HCT116 (cell line): ENCODE results near the gene STIM2. TPM values are rescaled to one million over a fixed set of nuclear protein-coding genes. Genes with fewer than 3 reads are reported as not detected.

Experiments used
- ATAC-seq: fragments of 200-7000 bp; cut with Tn5 transposase; 2 replicates; pipeline ENCODE4 v1.9.1; 2020; ENCODE audit warnings: mild to moderate bottlenecking, moderate library complexity
- BruUV-seq: library from RNA; stranded (reverse); fragments of 400-500 nt; replicated peaks from 2 replicates; lab custom pipeline; 2021; lab: Mats Ljungman, UMichigan
- CTCF ChIA-PET: fragments of 300-600 bp; sonication (Branson Sonifier 250); formaldehyde crosslinking; loops from one replicate; lab custom pipeline; 2021; ENCODE audit warnings: antibody characterized with exemption; lab: Charles Lee
- POLR2A ChIA-PET: fragments of 300-600, 350-600 bp; sonication (Branson Sonifier 250); formaldehyde crosslinking; loops from one replicate; lab custom pipeline; 2021; ENCODE audit warnings: antibody characterized with exemption; lab: Charles Lee
- RAD21 ChIA-PET, 2 experiments: fragments of 300-600 bp; sonication (Branson Sonifier 250); formaldehyde crosslinking; loops; one replicate each; lab custom pipeline; 2023; ENCODE audit warnings: low total read pairs in 2 of 2; ENCODE audit not compliant: uncharacterized antibody in 2 of 2, unreplicated experiment in 2 of 2, low non-redundant PET in 1 of 2; lab: Charles Lee
- DNase-seq: peaks from one replicate; pipeline ENCODE4 v3.0.0-alpha.2; 2010; ENCODE audit warnings: low read depth, low spot score
- H2AFZ ChIP-seq: fragments of 200-600 bp; shearing (Covaris generic), sonication (generic); 2 replicates; pipeline ENCODE4 v1.6.1; 2017; ENCODE audit warnings: low read depth, mixed run types, mixed read lengths, antibody characterized with exemption, low read length; ENCODE audit not compliant: poor library complexity, severe bottlenecking
- H3K27ac ChIP-seq: 2 replicates; pipeline ENCODE4 v1.5.1; 2012; ENCODE audit warnings: low read depth, low read length
- H3K27me3 ChIP-seq: fragments of 200-600 bp; sonication (generic); 2 replicates; pipeline ENCODE4 v1.6.1; 2016; ENCODE audit warnings: mixed run types, low read length, mixed read lengths; ENCODE audit not compliant: insufficient read depth
- H3K36me3 ChIP-seq, 2 experiments: fragments of 200-500 bp in 1 of 2; fragments of 200-600 bp in 1 of 2; sonication (Bioruptor generic) in 1 of 2; sonication (generic) in 1 of 2; 2 replicates each; pipeline versions ENCODE4 v1.5.1 to v1.6.1; 2014 to 2016; ENCODE audit warnings: low read length in 2 of 2, inconsistent platforms in 1 of 2, mixed read lengths in 1 of 2, mixed run types in 1 of 2; ENCODE audit not compliant: insufficient read depth in 2 of 2, control insufficient read depth in 1 of 2
- H3K4me1 ChIP-seq, 2 experiments: fragments of 200-600 bp in 1 of 2; sonication (generic) in 1 of 2; 2 replicates each; pipeline versions ENCODE4 v1.5.1 to v1.6.1; 2012 to 2017; ENCODE audit warnings: low read length in 2 of 2, inconsistent platforms in 1 of 2, mild to moderate bottlenecking in 1 of 2, mixed read lengths in 1 of 2, mixed run types in 1 of 2, moderate library complexity in 1 of 2; ENCODE audit not compliant: insufficient read depth in 2 of 2, control insufficient read depth in 1 of 2
- H3K4me2 ChIP-seq: fragments of 200-600 bp; sonication (generic); 2 replicates; pipeline ENCODE4 v1.6.1; 2017; ENCODE audit warnings: mixed run types, low read length, mixed read lengths
- H3K4me3 ChIP-seq, 2 experiments: fragments of 200-600 bp in 1 of 2; sonication (generic) in 1 of 2; replicated peaks in 1 of 2; 2 replicates each; pipeline ENCODE4 v1.5.1; 2011 to 2016; ENCODE audit warnings: low read length in 2 of 2, control low read depth in 1 of 2, low read depth in 1 of 2, mild to moderate bottlenecking in 1 of 2, mixed read lengths in 1 of 2, mixed run types in 1 of 2
- H3K79me2 ChIP-seq: fragments of 200-600 bp; sonication (generic); 2 replicates; pipeline ENCODE4 v1.6.1; 2017; ENCODE audit warnings: mild to moderate bottlenecking, mixed run types, low read length, moderate library complexity, mixed read lengths; ENCODE audit not compliant: insufficient read depth
- H3K9ac ChIP-seq: fragments of 200-600 bp; sonication (generic); 2 replicates; pipeline ENCODE4 v1.6.1; 2016; ENCODE audit warnings: low read length, mixed read lengths
- H3K9me2 ChIP-seq: fragments of 200-600 bp; sonication (generic), shearing (Covaris generic); 2 replicates; pipeline ENCODE4 v1.6.1; 2017; ENCODE audit warnings: mixed run types, mild to moderate bottlenecking, moderate library complexity; ENCODE audit not compliant: insufficient read depth
- H3K9me3 ChIP-seq, 2 experiments: fragments of 200-500 bp in 1 of 2; fragments of 200-600 bp in 1 of 2; sonication (Bioruptor generic) in 1 of 2; sonication (generic) in 1 of 2; 2 replicates each; pipeline ENCODE4 v1.6.1; 2014 to 2017; ENCODE audit warnings: low read length in 2 of 2, mixed read lengths in 2 of 2, inconsistent platforms in 1 of 2, low read depth in 1 of 2, mild to moderate bottlenecking in 1 of 2, mixed run types in 1 of 2, moderate library complexity in 1 of 2; ENCODE audit not compliant: control insufficient read depth in 1 of 2, insufficient read depth in 1 of 2
- H4K20me1 ChIP-seq: fragments of 200-600 bp; sonication (generic), shearing (Covaris generic); 2 replicates; pipeline ENCODE4 v1.6.1; 2017; ENCODE audit warnings: mixed run types, mild to moderate bottlenecking, moderate library complexity; ENCODE audit not compliant: insufficient read depth
- CEBPB ChIP-seq: IDR thresholded peaks from 2 replicates; pipeline ENCODE4 v1.6.1; 2012; ENCODE audit warnings: low read depth
- EGR1 ChIP-seq: IDR thresholded peaks from 2 replicates; pipeline ENCODE4 v1.6.1; 2012; ENCODE audit warnings: low read depth
- ELF1 ChIP-seq: IDR thresholded peaks from 2 replicates; pipeline ENCODE4 v1.6.1; 2012; ENCODE audit warnings: low read depth, borderline replicate concordance
- EZH2 ChIP-seq: fragments of 200-600 bp; sonication (generic); IDR thresholded peaks from 2 replicates; pipeline ENCODE4 v1.6.1; 2017; ENCODE audit warnings: antibody characterized with exemption, mixed run types
- EZH2phosphoT487 ChIP-seq: fragments of 200-600 bp; IDR thresholded peaks from 2 replicates; pipeline ENCODE4 v1.6.1; 2018; ENCODE audit warnings: antibody characterized with exemption, borderline replicate concordance
- FOSL1 ChIP-seq: IDR thresholded peaks from 2 replicates; pipeline ENCODE4 v1.6.1; 2012; ENCODE audit warnings: low read depth
- JUND ChIP-seq: IDR thresholded peaks from 2 replicates; pipeline ENCODE4 v1.6.1; 2012
- POLR2A ChIP-seq: IDR thresholded peaks from 2 replicates; pipeline ENCODE4 v1.7.0; 2011; ENCODE audit warnings: borderline replicate concordance; ENCODE audit not compliant: insufficient read depth, insufficient read length; ENCODE audit errors: extremely low read depth
- POLR2AphosphoS5 ChIP-seq: IDR thresholded peaks from 2 replicates; pipeline ENCODE4 v1.6.1; 2011; ENCODE audit warnings: mild to moderate bottlenecking, low read depth, low read length, moderate library complexity
- RAD21 ChIP-seq: IDR thresholded peaks from 2 replicates; pipeline ENCODE4 v1.6.1; 2012; ENCODE audit warnings: low read depth, mild to moderate bottlenecking
- SIN3A ChIP-seq: IDR thresholded peaks from 2 replicates; pipeline ENCODE4 v1.6.1; 2012; ENCODE audit warnings: low read depth
- SP1 ChIP-seq: IDR thresholded peaks from 2 replicates; pipeline ENCODE4 v1.6.1; 2012; ENCODE audit warnings: low read depth
- YY1 ChIP-seq: IDR thresholded peaks from 2 replicates; pipeline ENCODE4 v1.6.1; 2011; ENCODE audit warnings: low read length, low read depth, moderate library complexity, mild to moderate bottlenecking; ENCODE audit not compliant: insufficient replicate concordance; ENCODE audit errors: extremely low read depth
- ZFX ChIP-seq: fragments of 450-650 bp; IDR thresholded peaks from 2 replicates; pipeline ENCODE4 v1.6.1; 2017
- ZNF274 ChIP-seq: fragments of 200-500 bp; sonication (Bioruptor generic); IDR thresholded peaks from 2 replicates; pipeline ENCODE4 v1.6.1; 2014; ENCODE audit warnings: mild to moderate bottlenecking, low read depth, low read length, inconsistent platforms
- intact Hi-C: fragments of 100-400 bp; cut with micrococcal nuclease; formaldehyde crosslinking; loops from 2 replicates; pipeline ENCODE4 v1.10.0; 2022
- total RNA-seq: library from RNA; stranded (reverse); gene quantifications from one replicate; pipeline ENCODE4 v1.2.1, GENCODE V29; 2021; ENCODE audit not compliant: unreplicated experiment
- TF ChIP-seq, protein P1 (sequence below): IDR thresholded peaks from 2 replicates; pipeline ENCODE4 v1.6.1; 2011; ENCODE audit warnings: mild to moderate bottlenecking, low read length, moderate library complexity; ENCODE audit not compliant: insufficient replicate concordance; ENCODE audit errors: extremely low read depth
- TF ChIP-seq, protein P2 (sequence below): IDR thresholded peaks from 2 replicates; pipeline ENCODE4 v1.6.1; 2012
- TF ChIP-seq, protein P3 (sequence below): IDR thresholded peaks from 2 replicates; pipeline ENCODE4 v1.6.1; 2012

The STIM2 gene
- total RNA-seq, 1 experiment from 2014 or later: 65.9 TPM

DNA sequence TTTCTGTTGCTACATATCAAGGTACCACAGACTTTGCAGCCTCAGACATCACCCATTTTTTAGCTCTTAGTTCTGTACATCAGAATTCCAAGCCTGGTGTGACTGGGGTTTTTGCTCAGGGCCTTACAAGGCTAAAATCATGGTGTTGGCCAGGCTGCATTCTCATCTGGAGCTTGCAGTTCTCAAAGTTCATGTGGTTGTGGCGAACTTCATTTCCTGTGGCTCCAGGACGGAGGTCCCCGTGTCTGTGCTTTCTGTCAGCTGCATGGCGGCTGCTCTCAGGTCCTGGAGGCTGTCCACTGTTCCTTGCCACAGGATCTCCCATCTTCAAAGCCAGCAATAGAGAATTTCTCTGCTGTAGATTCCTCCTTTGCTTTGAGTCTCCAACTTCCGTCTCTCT, 157.4 kb downstream of the STIM2 start:
- BruUV-seq: no TSS peak
- TF ChIP-seq CEBPB (no peak), SP1 (no peak), FOSL1 (no peak)
- H2AFZ ChIP-seq: no peak overlapping the region
- H3K9ac ChIP-seq: no peak overlapping the region
- no peaks in the 10 kb centered on the region for H3K4me1 ChIP-seq
- no peak overlapping the region for H3K4me3 ChIP-seq
- DNase-seq: no peak
- H3K4me2 ChIP-seq: no peak overlapping the region
- ATAC-seq: no peak
- H3K9me3 ChIP-seq: no peaks in the 10 kb centered on the region
- POLR2A ChIA-PET: no interaction called here
- no peaks in the 10 kb centered on the region for H3K79me2 ChIP-seq
- intact Hi-C loops: loop anchor here (10.0 kb wide), 2 partner anchors 563 to 603 kb away; no protein-coding TSS in a partner anchor
- H3K27ac ChIP-seq: no peak overlapping the region
- H3K9me2 ChIP-seq: no peaks in the 10 kb centered on the region; the same call in 1 of the 2 replicates
- H3K27me3 ChIP-seq: no peaks in the 10 kb centered on the region
- RAD21 ChIA-PET: no interaction called here
- peaks cover 0 to 3% of the 10 kb centered on the region in 2 experiments; a peak in 1 of 4 replicates for H3K36me3 ChIP-seq
- CTCF ChIA-PET: interaction anchor here (1.0 kb wide), 1 partner anchor 8 kb away, joined by 3 read pairs; no protein-coding TSS in a partner anchor
- H4K20me1 ChIP-seq: no peaks in the 10 kb centered on the region

DNA sequence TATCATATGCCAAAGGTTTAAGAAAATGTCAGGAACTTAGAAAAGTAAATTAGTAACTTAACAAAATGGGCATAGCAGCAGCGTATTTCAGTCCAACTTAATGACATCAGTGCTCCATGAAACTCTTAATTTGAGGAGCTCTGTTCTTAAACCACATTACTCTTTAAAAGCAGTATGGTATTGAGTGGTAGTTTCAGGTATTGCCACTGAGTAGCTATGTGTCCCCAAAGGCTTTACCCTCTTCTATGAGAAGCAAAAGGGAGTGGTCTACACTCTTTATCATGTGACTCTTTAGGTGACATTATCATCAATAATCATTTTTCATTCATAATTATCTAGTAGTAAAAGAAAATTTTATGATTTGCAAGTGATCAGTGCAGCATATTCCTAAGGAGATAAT, 158.3 kb downstream of the STIM2 start:
- DNase-seq: no peak
- Histone ChIP-seq H3K4me3 (no peak overlapping the region), H4K20me1 (no peaks in the 10 kb centered on the region), H3K27ac (no peak overlapping the region), H3K9me2 (no peaks in the 10 kb centered on the region; the same call in 1 of the 2 replicates), H3K36me3 (peaks cover 0 to 5% of the 10 kb centered on the region in 2 experiments; a peak in 2 of 4 replicates), H3K9ac (no peak overlapping the region), H3K4me1 (no peaks in the 10 kb centered on the region), H3K27me3 (no peaks in the 10 kb centered on the region), H3K79me2 (no peaks in the 10 kb centered on the region), H2AFZ (no peak overlapping the region), H3K9me3 (no peaks in the 10 kb centered on the region), H3K4me2 (no peak overlapping the region)
- ChIA-PET RAD21 (no interaction called here), CTCF (interaction anchor here (1.0 kb wide), 1 partner anchor 9 kb away, joined by 3 read pairs; no protein-coding TSS in a partner anchor), POLR2A (no interaction called here)
- no TSS peak for BruUV-seq
- intact Hi-C loops: loop anchor here (10.0 kb wide), 2 partner anchors 564 to 604 kb away; no protein-coding TSS in a partner anchor
- ATAC-seq: no peak
- TF ChIP-seq YY1: no peak
- no peak for TF ChIP-seq ZNF274
- no peak for TF ChIP-seq ELF1
- no peak for TF ChIP-seq RAD21
- no peak for TF ChIP-seq EZH2phosphoT487
- no peak for TF ChIP-seq CEBPB
- no peak for TF ChIP-seq EZH2
- TF ChIP-seq, protein P1, sequence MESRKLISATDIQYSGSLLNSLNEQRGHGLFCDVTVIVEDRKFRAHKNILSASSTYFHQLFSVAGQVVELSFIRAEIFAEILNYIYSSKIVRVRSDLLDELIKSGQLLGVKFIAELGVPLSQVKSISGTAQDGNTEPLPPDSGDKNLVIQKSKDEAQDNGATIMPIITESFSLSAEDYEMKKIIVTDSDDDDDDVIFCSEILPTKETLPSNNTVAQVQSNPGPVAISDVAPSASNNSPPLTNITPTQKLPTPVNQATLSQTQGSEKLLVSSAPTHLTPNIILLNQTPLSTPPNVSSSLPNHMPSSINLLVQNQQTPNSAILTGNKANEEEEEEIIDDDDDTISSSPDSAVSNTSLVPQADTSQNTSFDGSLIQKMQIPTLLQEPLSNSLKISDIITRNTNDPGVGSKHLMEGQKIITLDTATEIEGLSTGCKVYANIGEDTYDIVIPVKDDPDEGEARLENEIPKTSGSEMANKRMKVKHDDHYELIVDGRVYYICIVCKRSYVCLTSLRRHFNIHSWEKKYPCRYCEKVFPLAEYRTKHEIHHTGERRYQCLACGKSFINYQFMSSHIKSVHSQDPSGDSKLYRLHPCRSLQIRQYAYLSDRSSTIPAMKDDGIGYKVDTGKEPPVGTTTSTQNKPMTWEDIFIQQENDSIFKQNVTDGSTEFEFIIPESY: no peak
- TF ChIP-seq ZFX: no peak
- TF ChIP-seq, protein P2, sequence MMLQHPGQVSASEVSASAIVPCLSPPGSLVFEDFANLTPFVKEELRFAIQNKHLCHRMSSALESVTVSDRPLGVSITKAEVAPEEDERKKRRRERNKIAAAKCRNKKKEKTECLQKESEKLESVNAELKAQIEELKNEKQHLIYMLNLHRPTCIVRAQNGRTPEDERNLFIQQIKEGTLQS: no peak
- TF ChIP-seq EGR1: no peak
- no peak for TF ChIP-seq POLR2AphosphoS5
- TF ChIP-seq, protein P3, sequence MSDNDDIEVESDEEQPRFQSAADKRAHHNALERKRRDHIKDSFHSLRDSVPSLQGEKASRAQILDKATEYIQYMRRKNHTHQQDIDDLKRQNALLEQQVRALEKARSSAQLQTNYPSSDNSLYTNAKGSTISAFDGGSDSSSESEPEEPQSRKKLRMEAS: no peak
- TF ChIP-seq POLR2A: no peak
- TF ChIP-seq SIN3A: no peak
- TF ChIP-seq JUND: no peak
